Progenitor cell of endocrine pancreas (in vitro differentiated cells): ENCODE data around the gene HPCAL4. TPM values are rescaled to one million over a fixed set of nuclear protein-coding genes. Genes with fewer than 3 reads are reported as not detected.

ENCODE experiments used
- DNase-seq: peaks from one replicate; pipeline ENCODE4 v3.0.0; 2021; ENCODE audit warnings: low spot score; ENCODE audit not compliant: unreplicated experiment
- H3K27ac Mint-ChIP-seq: 2 replicates; pipeline ENCODE4 v1.8.0; 2021; ENCODE audit warnings: mild to moderate bottlenecking, moderate library complexity, mixed read lengths
- H3K27me3 Mint-ChIP-seq: 2 replicates; pipeline ENCODE4 v1.8.0; 2021; ENCODE audit warnings: mixed read lengths
- H3K36me3 Mint-ChIP-seq: 2 replicates; pipeline ENCODE4 v1.8.0; 2022; ENCODE audit warnings: mixed read lengths; ENCODE audit not compliant: insufficient read depth
- H3K4me1 Mint-ChIP-seq: 2 replicates; pipeline ENCODE4 v1.8.0; 2021; ENCODE audit warnings: low read depth, mixed read lengths
- H3K4me3 Mint-ChIP-seq: 2 replicates; pipeline ENCODE4 v1.8.0; 2021; ENCODE audit warnings: low read depth, mild to moderate bottlenecking, moderate library complexity, mixed read lengths
- H3K9me3 Mint-ChIP-seq: 2 replicates; pipeline ENCODE4 v1.8.0; 2021; ENCODE audit warnings: low read depth, mixed read lengths
- CTCF ChIP-seq: fragments of 200-600 bp; sonication (generic); IDR thresholded peaks from one replicate; pipeline ENCODE4 v1.5.0; 2021; ENCODE audit warnings: antibody characterized with exemption, mild to moderate bottlenecking; ENCODE audit not compliant: unreplicated experiment
- total RNA-seq: library from RNA; stranded (reverse); gene quantifications from 2 replicates; pipeline ENCODE4 v1.2.1, GENCODE V29; 2021

HPCAL4 gene
- total RNA-seq, 1 donor from 2014 or later = not detected

GRCh38 chr1:39689635-39690034, 1.6 kb downstream of the HPCAL4 start:
- Mint-ChIP-seq H3K36me3 (no peaks in the 10 kb centered on the region), H3K9me3 (no peaks in the 10 kb centered on the region), H3K4me1 (peaks cover 3% of the 10 kb centered on the region), H3K27ac (no peak overlapping the region), H3K4me3 (no peak overlapping the region), H3K27me3 (peaks cover 86% of the 10 kb centered on the region)
- TF ChIP-seq CTCF = no peak
- no peak for DNase-seq

- no peak for TF ChIP-seq CTCF
- H3K36me3 Mint-ChIP-seq = no peaks in the 10 kb centered on the region
These were observed 2.0 kb downstream of the HPCAL4 start for GRCh38 chr1:39689214-39689613.

GRCh38 chr1:39688706-39689105, 2.5 kb downstream of the HPCAL4 start:
- Mint-ChIP-seq H3K27me3 (peaks cover 85% of the 10 kb centered on the region), H3K4me3 (no peak overlapping the region), H3K27ac (no peak overlapping the region), H3K4me1 (peaks cover 3% of the 10 kb centered on the region), H3K9me3 (no peaks in the 10 kb centered on the region), H3K36me3 (no peaks in the 10 kb centered on the region)
- DNase-seq = no peak
- no peak for TF ChIP-seq CTCF

More at GRCh38 chr1:39689214-39689613, 2.0 kb downstream of the HPCAL4 start:
- no peak for DNase-seq
- Mint-ChIP-seq H3K27ac (no peak overlapping the region), H3K27me3 (peaks cover 86% of the 10 kb centered on the region), H3K9me3 (no peaks in the 10 kb centered on the region), H3K4me3 (no peak overlapping the region), H3K4me1 (peaks cover 3% of the 10 kb centered on the region)

DNA sequence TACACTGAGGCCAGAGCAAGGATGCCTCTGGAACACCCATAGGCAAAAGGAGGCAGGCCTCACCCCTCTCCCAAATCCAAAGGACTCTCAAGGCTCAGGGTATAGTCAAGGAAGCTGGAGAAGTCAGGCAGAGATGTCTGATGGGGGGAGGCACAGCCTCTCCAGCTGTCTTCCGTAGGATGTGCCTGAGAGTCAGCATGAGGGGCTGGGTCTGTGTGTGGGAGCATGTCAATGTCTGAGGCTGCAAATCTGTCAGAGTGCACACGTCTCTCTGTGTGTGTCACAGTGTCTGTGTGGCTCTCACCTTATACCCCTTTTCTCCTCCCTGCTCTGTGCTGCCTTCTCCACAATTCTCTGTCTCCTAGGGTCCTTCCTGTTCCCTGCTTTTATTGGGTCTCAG, 4.0 kb downstream of the HPCAL4 start:
- H3K9me3 Mint-ChIP-seq = no peaks in the 10 kb centered on the region
- peaks cover under 1% of the 10 kb centered on the region for H3K4me1 Mint-ChIP-seq
- H3K27ac Mint-ChIP-seq = no peak overlapping the region
- H3K4me3 Mint-ChIP-seq = no peak overlapping the region
- H3K27me3 Mint-ChIP-seq = peaks cover 86% of the 10 kb centered on the region
- H3K36me3 Mint-ChIP-seq = peaks cover 1% of the 10 kb centered on the region
- TF ChIP-seq CTCF = no peak
- no peak for DNase-seq

DNA sequence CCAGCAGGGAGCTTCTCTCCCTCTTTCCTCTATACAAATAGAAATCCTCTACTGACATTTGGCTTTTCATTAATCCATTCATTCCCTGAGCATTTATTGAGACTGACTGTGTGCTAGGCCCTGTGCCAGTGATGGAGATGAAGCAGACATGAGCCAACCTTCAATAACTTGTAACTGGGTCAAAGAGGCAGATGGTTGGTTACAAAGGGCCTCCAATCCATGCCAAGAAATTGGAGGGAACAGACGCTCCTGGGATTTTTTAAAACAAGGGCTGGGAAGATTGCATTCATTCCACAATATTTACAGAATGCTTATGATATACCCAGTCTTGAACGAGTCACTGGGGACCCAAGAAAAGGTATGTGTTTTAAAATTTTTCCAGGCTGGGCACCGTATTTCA, 6.2 kb downstream of the HPCAL4 start:
- no peak for TF ChIP-seq CTCF
- H3K27ac Mint-ChIP-seq = no peak overlapping the region
- no peak for DNase-seq
- no peaks in the 10 kb centered on the region for H3K4me1 Mint-ChIP-seq
- no peak overlapping the region for H3K4me3 Mint-ChIP-seq
- peaks cover 91% of the 10 kb centered on the region for H3K27me3 Mint-ChIP-seq
- no peaks in the 10 kb centered on the region for H3K9me3 Mint-ChIP-seq
- peaks cover 1% of the 10 kb centered on the region for H3K36me3 Mint-ChIP-seq

DNA sequence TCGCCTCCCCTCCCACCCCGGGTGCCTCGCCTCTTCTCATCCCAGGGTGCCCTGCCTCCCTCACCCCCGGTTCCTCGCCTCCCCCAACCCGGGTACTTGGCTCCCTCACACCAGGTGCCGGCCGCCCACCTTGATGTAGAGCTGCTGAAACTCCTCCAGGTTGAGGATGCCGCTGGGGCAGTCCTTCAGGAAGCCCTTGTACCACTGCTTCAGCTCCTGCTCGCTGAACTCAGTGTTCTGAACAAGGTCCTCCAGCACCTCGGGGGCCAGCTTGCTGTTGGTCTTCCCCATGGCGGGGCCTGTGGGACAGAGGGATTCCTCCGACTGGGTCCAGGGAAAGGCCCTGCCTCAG, 6.9 kb downstream of the HPCAL4 start:
- H3K4me3 Mint-ChIP-seq = no peak overlapping the region

More for the DNA sequence above, 6.9 kb downstream of the HPCAL4 start:
- Mint-ChIP-seq H3K9me3 (no peaks in the 10 kb centered on the region), H3K27ac (no peak overlapping the region), H3K36me3 (peaks cover 1% of the 10 kb centered on the region), H3K27me3 (peaks cover 91% of the 10 kb centered on the region), H3K4me1 (no peaks in the 10 kb centered on the region)
- no peak for TF ChIP-seq CTCF
- DNase-seq = no peak
